Jurkat, Clone E6-1 (cell line): Measurements from ENCODE around the gene ZNF573.

Experiments
- DNase-seq: peaks from one replicate; pipeline ENCODE4 v3.0.0-alpha.2; 2011; ENCODE audit warnings: low read depth, low spot score
- H3K4me3 ChIP-seq: 2 replicates; pipeline ENCODE4 v1.5.1; 2011; ENCODE audit warnings: mild to moderate bottlenecking, low read length, control low read depth, moderate library complexity

The ZNF573 gene

DNA sequence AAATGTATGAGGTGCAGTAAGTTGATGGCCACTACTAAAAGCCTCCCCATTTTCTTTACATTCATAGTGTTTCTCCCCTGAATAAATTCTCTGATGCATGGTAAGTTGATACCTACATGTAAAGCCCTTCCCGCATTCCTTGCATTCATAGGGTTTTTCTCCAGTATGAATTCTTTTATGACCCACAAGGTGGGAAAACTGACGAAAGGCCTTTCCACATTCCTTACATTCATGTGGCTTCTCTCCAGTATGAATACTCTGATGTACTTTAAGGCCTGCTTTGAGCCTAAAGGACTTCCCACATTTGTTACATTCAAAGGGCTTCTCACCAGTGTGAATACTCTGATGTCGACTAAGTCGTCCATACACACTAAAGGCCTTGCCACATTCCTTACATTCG, 80.3 kb downstream of the ZNF573 start:
- no peak for DNase-seq

DNA sequence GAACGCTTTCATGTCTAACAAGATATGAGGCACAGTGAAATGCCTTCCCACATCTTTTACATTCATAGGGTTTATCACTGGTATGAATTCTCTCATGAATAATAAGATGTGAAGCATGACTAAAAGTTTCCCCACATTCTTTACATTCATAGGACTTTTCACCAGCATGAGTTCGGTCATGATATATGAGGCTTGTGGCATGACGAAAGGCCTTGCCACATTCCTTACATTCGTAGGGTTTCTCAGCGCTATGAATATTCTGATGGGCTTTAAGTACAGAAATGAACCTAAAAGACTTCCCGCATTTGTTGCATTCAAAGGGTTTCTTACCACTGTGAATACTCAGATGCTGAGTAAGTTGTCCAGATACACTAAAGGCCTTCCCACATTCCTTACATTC, 81.2 kb downstream of the ZNF573 start:
- no peak overlapping the region for H3K4me3 ChIP-seq
- DNase-seq = no peak

More for the DNA sequence above, 80.3 kb downstream of the ZNF573 start:
- no peak overlapping the region for H3K4me3 ChIP-seq

DNA sequence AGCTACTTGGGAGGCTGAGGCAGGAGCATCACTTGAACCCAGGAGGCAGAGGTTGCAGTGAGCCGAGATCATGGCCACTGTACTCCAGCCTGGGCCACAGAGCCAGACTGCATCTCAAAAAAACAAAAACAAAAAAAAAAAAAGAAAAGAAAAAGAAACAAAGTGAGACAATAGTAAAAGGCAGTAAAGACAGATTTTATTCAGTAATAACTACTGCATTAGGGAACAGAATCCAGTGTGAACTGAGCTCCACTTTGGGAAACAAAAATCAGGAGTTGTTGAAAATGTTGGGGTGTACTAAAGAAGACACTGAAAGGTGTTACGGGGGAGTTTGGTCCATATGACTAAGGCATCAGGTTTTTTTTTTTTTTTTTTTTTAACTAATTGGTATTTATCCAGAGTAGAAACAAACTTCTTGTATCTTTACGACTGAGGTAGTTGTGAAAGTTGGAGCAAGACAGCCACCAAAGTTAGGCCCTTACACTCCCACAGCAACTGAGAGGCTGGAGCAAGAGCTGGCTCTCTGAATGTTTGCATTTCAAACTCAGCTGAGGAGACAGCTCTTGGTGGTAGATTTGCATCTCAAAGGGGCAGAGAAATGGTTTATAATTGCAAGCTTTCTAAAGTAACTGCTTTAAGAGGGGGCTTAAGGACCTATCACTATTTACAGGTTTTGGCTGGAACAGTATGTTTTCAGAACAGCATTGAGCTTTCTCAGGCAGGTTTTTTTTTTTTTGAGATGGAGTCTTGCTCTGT, 84.1 kb downstream of the ZNF573 start:
- H3K4me3 ChIP-seq = no peak overlapping the region
- no peak for DNase-seq

DNA sequence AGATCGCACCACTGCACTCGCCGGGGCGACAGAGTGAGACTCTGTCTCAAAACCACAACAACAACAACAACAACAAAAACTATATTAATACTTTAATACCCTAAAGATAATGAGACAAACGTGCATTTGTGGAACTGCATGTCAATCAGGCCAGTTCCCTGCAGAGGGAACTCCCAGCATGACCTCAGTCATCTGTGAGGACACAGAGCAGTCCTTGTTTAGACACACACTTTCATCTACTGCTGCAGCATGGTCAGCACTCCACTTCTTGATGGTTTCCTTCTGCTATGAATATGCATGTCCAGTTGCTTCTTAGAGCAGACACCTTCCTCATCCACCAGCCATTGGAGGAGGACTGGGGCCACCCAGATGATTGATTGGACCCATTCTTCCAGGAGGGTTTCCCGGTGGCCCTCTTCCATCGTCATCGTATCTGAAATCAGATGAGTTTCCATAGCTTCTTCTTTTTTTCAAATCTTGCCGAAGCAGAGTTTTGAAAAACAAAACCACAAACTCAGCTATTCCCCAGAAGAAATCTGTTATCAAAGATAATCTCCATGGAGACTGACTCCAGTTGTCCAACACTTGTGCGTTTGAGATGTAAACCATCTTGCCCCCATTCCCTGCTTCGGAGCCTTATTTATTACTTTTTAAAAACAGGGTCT, 86.3 kb downstream of the ZNF573 start:
- H3K4me3 ChIP-seq = no peak overlapping the region
- no peak for DNase-seq

DNA sequence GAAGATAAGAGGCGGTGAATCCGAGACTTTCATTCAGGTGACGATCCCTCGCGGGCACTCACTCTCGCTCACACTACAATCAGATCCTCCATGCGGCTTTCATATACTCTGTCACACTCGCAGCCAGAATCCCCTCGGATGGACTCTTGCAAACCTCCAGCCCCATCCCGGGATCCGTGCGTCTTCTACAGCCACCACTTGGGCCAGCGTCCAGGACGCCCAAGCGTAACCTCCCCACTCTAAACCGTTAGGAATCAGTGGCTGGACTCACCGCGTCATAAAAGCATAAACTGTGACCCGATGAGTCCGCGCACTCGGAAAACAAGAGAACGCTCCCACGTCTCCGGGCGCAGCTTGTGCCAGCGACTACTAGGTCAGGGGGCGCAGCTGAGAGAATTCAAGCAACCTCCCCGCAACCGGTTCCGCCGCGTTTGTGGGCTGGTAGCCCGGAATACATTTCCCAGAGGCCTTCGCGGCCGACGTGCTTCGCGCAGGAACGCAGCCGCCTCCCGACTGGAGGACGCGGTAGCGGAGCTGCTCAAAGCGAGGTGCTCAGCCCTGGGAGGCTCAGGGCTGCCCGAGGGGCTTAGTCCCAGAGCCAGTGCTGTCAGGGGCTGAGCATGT, 87.4 kb downstream of the ZNF573 start:
- no peak for DNase-seq

More for the DNA sequence above, 87.4 kb downstream of the ZNF573 start:
- H3K4me3 ChIP-seq = no peak overlapping the region
